K562 (cell line): ENCODE data around the gene LAMB3. TPM values are rescaled to one million over a fixed set of nuclear protein-coding genes. Genes with fewer than 3 reads are reported as not detected.

Source experiments
- ATAC-seq: fragments of 200-7000 bp; cut with Tn5 transposase; 3 replicates; pipeline ENCODE4 v1.9.1; 2020; ENCODE audit warnings: moderate library complexity
- BruUV-seq: library from RNA; stranded (reverse); fragments of 400-500 nt; replicated peaks from 2 replicates; lab custom pipeline; 2021; lab: Mats Ljungman, UMichigan
- CTCF ChIA-PET: fragments of 300-600 bp; formaldehyde crosslinking; extraction: SDS; loops from one replicate; lab custom pipeline; 2021; ENCODE audit warnings: low intra/inter-chr PET ratio; lab: Yijun Ruan, JAX
- POLR2A ChIA-PET: fragments of 300-600, 350-650 bp; sonication (Branson Sonifier 250); formaldehyde crosslinking; extraction: SDS; loops from one replicate; lab custom pipeline; 2021; ENCODE audit warnings: antibody characterized with exemption, inconsistent platforms; lab: Yijun Ruan, JAX
- DNase-seq, 4 experiments: peaks; one replicate each; pipeline versions ENCODE4 v3.0.0 to v3.0.0-alpha.2; 2011 to 2018; ENCODE audit warnings: low spot score in 3 of 4, mixed read lengths in 3 of 4; ENCODE audit errors: extremely low read depth in 1 of 4
- FAIRE-seq: peaks from 2 replicates; lab custom pipeline; 2011; peaks lifted over from hg19 to GRCh38; lab: Jason Lieb, UNC
- H2AFZ ChIP-seq: 2 replicates; pipeline ENCODE4 v1.6.0; 2011; ENCODE audit warnings: low read depth, low read length, control low read depth, inconsistent platforms
- H3K27ac ChIP-seq: fragments of 200-600 bp; 3 replicates; pipeline ENCODE4 v1.8.0; 2011; ENCODE audit warnings: low read depth, mild to moderate bottlenecking, control low read depth, inconsistent platforms, low read length, moderate library complexity, mixed read lengths; ENCODE audit errors: extremely low read depth
- H3K27me3 ChIP-seq, 2 experiments: fragments of 300-600 bp in 1 of 2; 2 replicates in 1 of 2; 3 replicates in 1 of 2; pipeline versions ENCODE4 v1.6.0 to v1.8.0; 2011; ENCODE audit warnings: inconsistent platforms in 2 of 2, low read length in 2 of 2, mild to moderate bottlenecking in 1 of 2, mixed read lengths in 1 of 2, moderate library complexity in 1 of 2; ENCODE audit not compliant: control insufficient read depth in 2 of 2, insufficient read depth in 2 of 2
- H3K36me3 ChIP-seq: fragments of 300-600 bp; 3 replicates; pipeline ENCODE4 v1.8.0; 2011; ENCODE audit warnings: mild to moderate bottlenecking, low read length, inconsistent platforms; ENCODE audit not compliant: control insufficient read depth, insufficient read depth
- H3K4me1 ChIP-seq, 2 experiments: fragments of 200-600 bp in 1 of 2; replicated peaks in 1 of 2; 2 replicates in 1 of 2; 3 replicates in 1 of 2; pipeline versions ENCODE4 v1.5.1 to v1.8.0; 2011; ENCODE audit warnings: inconsistent platforms in 2 of 2, low read length in 2 of 2, mild to moderate bottlenecking in 1 of 2, mixed read lengths in 1 of 2, moderate library complexity in 1 of 2; ENCODE audit not compliant: control insufficient read depth in 2 of 2, insufficient read depth in 2 of 2
- H3K4me2 ChIP-seq: 2 replicates; pipeline ENCODE4 v1.6.1; 2011; ENCODE audit warnings: low read length, control low read depth, inconsistent platforms, mixed read lengths; ENCODE audit not compliant: insufficient read depth
- H3K4me3 ChIP-seq: fragments of 200-600 bp; sonication (generic), shearing (Covaris generic); 2 replicates; pipeline ENCODE4 v1.5.1; 2016; ENCODE audit warnings: control low read depth, inconsistent platforms
- H3K79me2 ChIP-seq: fragments of 200-600 bp; 3 replicates; pipeline ENCODE4 v1.8.0; 2011; ENCODE audit warnings: low read length, inconsistent platforms; ENCODE audit not compliant: control insufficient read depth, insufficient read depth
- H3K9ac ChIP-seq, 2 experiments: 2 replicates each; pipeline versions ENCODE4 v1.6.0 to v1.6.1; 2011; ENCODE audit warnings: low read depth in 2 of 2, low read length in 2 of 2, control low read depth in 1 of 2, inconsistent platforms in 1 of 2, mild to moderate bottlenecking in 1 of 2, mixed read lengths in 1 of 2; ENCODE audit not compliant: insufficient read depth in 1 of 2
- H3K9me1 ChIP-seq: one replicate; pipeline ENCODE4 v1.6.0; 2011; ENCODE audit warnings: inconsistent platforms, mild to moderate bottlenecking, low read length, moderate library complexity; ENCODE audit not compliant: control insufficient read depth, insufficient read depth
- H3K9me3 ChIP-seq: replicated peaks from 2 replicates; pipeline ENCODE4 v1.5.1; 2011; ENCODE audit warnings: low read depth, low read length, inconsistent platforms; ENCODE audit not compliant: control insufficient read depth, insufficient read depth
- H4K20me1 ChIP-seq: replicated peaks from 2 replicates; pipeline ENCODE4 v1.6.1; 2011; ENCODE audit warnings: low read length, inconsistent platforms, mixed read lengths; ENCODE audit not compliant: control insufficient read depth, insufficient read depth
- RFX1 ChIP-seq: fragments of 450-650 bp; IDR thresholded peaks from 2 replicates; pipeline ENCODE4 v1.6.1; 2016; ENCODE audit warnings: mild to moderate bottlenecking, moderate library complexity
- ZNF232 ChIP-seq: sonication (generic); formaldehyde crosslinking; IDR thresholded peaks from 2 replicates; pipeline ENCODE4 v1.8.0; 2022; ENCODE audit warnings: mild to moderate bottlenecking, missing genetic modification reagents
- WGBS: fragments of 100-300 bp; shearing (Covaris generic); methylation state at CpG from one replicate; pipeline ENCODE4 v1.1.6; 2016; ENCODE audit warnings: low coverage, mixed read lengths; ENCODE audit not compliant: insufficient coverage; ENCODE audit errors: missing lambda C conversion rate; 5-methylcytosine and 5-hydroxymethylcytosine counted together
- in situ Hi-C: fragments of 300-500 bp; cut with MboI; formaldehyde crosslinking; loops from 4 replicates; pipeline ENCODE4 v1.15.0; 2018; ENCODE audit warnings: inconsistent platforms, mixed read lengths
- intact Hi-C: fragments of 100-400 bp; cut with micrococcal nuclease; formaldehyde crosslinking; loops from 2 replicates; pipeline ENCODE4 v1.14.2; 2022
- polyA plus RNA-seq, 8 experiments: library from polyadenylated mRNA; depleted of rRNA in 4 of 8; stranded (reverse) in 5 of 8; unstranded in 3 of 8; fragments of >200 nt; fragmentation: Nextera tagmentation in 2 of 8; fragmentation: Illumina TruSeq in 1 of 8; extraction: Ambion mirVana in 2 of 8; extraction: Trizol in 1 of 8; gene quantifications; 2 replicates each; pipeline versions ENCODE4 v1.2.1 to v1.2.3, GENCODE V29; 2011 to 2014; ENCODE audit warnings: inconsistent platforms in 1 of 8, missing spikeins in 1 of 8
- total RNA-seq, 7 experiments: library from RNA; depleted of rRNA in 6 of 7; stranded (reverse); fragments of >200 nt in 6 of 7; fragmentation: Illumina TruSeq in 2 of 7; extraction: Trizol in 2 of 7; gene quantifications; 2 replicates each; pipeline versions ENCODE4 v1.2.1 to v1.2.3, GENCODE V29; 2011 to 2021; ENCODE audit warnings: low replicate concordance in 1 of 7
- TF ChIP-seq, protein P1 (sequence below), 2 experiments: fragments of 450-650 bp; IDR thresholded peaks; 2 replicates each; pipeline ENCODE4 v1.6.1; 2018; ENCODE audit warnings: mild to moderate bottlenecking in 2 of 2, low read depth in 1 of 2; ENCODE audit not compliant: partially characterized antibody in 2 of 2
- TF ChIP-seq, protein P2 (sequence below): sonication (generic); formaldehyde crosslinking; IDR thresholded peaks from 2 replicates; pipeline ENCODE4 v1.8.1; 2023; ENCODE audit warnings: mild to moderate bottlenecking, missing genetic modification reagents

The LAMB3 gene
- total and polyA plus RNA-seq, 9 of the 15 experiments (the other 6 are each of a cell fraction or from before 2014, with no cell fraction given), result 0.08 to 1.3 (median 0.91) TPM

DNA sequence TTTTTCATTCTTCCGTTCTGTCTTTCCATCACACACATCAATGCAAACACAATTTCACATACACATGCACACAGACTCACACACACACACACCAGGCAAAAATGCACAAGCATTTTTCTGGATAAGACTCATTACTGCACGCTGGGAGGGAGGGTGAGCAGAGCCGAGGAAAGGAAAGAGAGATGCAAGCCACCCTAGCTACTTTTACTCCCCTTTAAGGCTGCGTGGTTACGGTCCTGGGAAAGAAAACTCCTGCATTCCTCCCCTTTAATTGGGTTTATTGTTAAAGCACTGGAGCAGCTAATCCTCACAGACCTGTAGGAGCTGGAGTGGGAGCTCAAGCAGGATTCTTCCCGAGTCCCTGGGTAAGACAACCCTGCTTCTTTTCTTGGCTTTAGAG lies 68.8 kb downstream of the LAMB3 start, which contains the start of gene CAMK1G:
Gene CAMK1G, plus strand, starts transcription at position 307 of the 400 bp plus-strand sequence. CDS start 11,270 bp downstream, outside the sequence.
- 0% methylated on average over 6 of the region's 6 CpGs for WGBS
- CTCF ChIA-PET, result no interaction called here
- H3K79me2 ChIP-seq, result no peaks in the 10 kb centered on the region
- peaks cover 13 to 24% of the 10 kb centered on the region in 2 experiments; a peak in 4 of 5 replicates for H3K27me3 ChIP-seq
- peaks cover 0 to 3% of the 10 kb centered on the region in 2 experiments; a peak in 1 of 5 replicates for H3K4me1 ChIP-seq
- no peak within 1 kb of the TSS for H3K9ac ChIP-seq
- POLR2A ChIA-PET, result interaction anchor here (0.9 to 1.6 kb wide), 2 partner anchors 13 to 46 kb away, joined by 3 read pairs; no protein-coding TSS in a partner anchor
- H3K9me3 ChIP-seq, result no peaks in the 10 kb centered on the region
- no TSS peak for BruUV-seq
- no peaks in the 10 kb centered on the region for H3K9me1 ChIP-seq
- no peak within 1 kb of the TSS for H2AFZ ChIP-seq
- ATAC-seq (peak; percentile 75), FAIRE-seq (peak; percentile 29), DNase-seq (no peak)
- H3K27ac ChIP-seq, result no peak within 1 kb of the TSS
- no peak within 1 kb of the TSS for H3K4me3 ChIP-seq
- no peaks in the 10 kb centered on the region for H3K36me3 ChIP-seq
- in situ Hi-C loops (loop anchor here (25.0 kb wide), 1 partner anchor 404 kb away; no protein-coding TSS in a partner anchor), intact Hi-C loops (loop anchor here (10.0 kb wide), 1 partner anchor 411 kb away; no protein-coding TSS in a partner anchor)
- TF ChIP-seq RFX1 (peak; percentile 17; the same call in 1 of the 2 replicates), ZNF232 (no peak)
- TF ChIP-seq, protein P1, sequence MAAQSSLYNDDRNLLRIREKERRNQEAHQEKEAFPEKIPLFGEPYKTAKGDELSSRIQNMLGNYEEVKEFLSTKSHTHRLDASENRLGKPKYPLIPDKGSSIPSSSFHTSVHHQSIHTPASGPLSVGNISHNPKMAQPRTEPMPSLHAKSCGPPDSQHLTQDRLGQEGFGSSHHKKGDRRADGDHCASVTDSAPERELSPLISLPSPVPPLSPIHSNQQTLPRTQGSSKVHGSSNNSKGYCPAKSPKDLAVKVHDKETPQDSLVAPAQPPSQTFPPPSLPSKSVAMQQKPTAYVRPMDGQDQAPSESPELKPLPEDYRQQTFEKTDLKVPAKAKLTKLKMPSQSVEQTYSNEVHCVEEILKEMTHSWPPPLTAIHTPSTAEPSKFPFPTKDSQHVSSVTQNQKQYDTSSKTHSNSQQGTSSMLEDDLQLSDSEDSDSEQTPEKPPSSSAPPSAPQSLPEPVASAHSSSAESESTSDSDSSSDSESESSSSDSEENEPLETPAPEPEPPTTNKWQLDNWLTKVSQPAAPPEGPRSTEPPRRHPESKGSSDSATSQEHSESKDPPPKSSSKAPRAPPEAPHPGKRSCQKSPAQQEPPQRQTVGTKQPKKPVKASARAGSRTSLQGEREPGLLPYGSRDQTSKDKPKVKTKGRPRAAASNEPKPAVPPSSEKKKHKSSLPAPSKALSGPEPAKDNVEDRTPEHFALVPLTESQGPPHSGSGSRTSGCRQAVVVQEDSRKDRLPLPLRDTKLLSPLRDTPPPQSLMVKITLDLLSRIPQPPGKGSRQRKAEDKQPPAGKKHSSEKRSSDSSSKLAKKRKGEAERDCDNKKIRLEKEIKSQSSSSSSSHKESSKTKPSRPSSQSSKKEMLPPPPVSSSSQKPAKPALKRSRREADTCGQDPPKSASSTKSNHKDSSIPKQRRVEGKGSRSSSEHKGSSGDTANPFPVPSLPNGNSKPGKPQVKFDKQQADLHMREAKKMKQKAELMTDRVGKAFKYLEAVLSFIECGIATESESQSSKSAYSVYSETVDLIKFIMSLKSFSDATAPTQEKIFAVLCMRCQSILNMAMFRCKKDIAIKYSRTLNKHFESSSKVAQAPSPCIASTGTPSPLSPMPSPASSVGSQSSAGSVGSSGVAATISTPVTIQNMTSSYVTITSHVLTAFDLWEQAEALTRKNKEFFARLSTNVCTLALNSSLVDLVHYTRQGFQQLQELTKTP (IDR thresholded peaks at IDR 0.05; ENCODE audit: low read depth in 1 of 2, partially characterized antibody in 2 of 2), result no peak
- TF ChIP-seq, protein P2, sequence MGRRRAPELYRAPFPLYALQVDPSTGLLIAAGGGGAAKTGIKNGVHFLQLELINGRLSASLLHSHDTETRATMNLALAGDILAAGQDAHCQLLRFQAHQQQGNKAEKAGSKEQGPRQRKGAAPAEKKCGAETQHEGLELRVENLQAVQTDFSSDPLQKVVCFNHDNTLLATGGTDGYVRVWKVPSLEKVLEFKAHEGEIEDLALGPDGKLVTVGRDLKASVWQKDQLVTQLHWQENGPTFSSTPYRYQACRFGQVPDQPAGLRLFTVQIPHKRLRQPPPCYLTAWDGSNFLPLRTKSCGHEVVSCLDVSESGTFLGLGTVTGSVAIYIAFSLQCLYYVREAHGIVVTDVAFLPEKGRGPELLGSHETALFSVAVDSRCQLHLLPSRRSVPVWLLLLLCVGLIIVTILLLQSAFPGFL (CRISPR knock-in tag), result no peak
- H3K4me2 ChIP-seq, result no peak within 1 kb of the TSS
- no peaks in the 10 kb centered on the region; the same call in 1 of the 2 replicates for H4K20me1 ChIP-seq
